Nephron progenitor cell (in vitro differentiated cells): ENCODE data around the gene FAM151A.
A peak's percentile ranks its signal among the peaks of the same experiment; 100 is the strongest.

Source experiments
- DNase-seq: peaks from one replicate; pipeline ENCODE4 v3.0.0; 2021
- H3K27ac Mint-ChIP-seq: 2 replicates; pipeline ENCODE4 v1.8.0; 2021; ENCODE audit warnings: mild to moderate bottlenecking, moderate library complexity, mixed read lengths
- H3K27me3 Mint-ChIP-seq: 2 replicates; pipeline ENCODE4 v1.8.0; 2021; ENCODE audit warnings: mild to moderate bottlenecking, low read depth, mixed read lengths; ENCODE audit not compliant: poor library complexity
- H3K36me3 Mint-ChIP-seq: 2 replicates; pipeline ENCODE4 v1.8.0; 2021; ENCODE audit warnings: low read depth, mixed read lengths
- H3K4me1 Mint-ChIP-seq: 2 replicates; pipeline ENCODE4 v1.8.0; 2021; ENCODE audit warnings: mixed read lengths
- H3K4me3 Mint-ChIP-seq: 2 replicates; pipeline ENCODE4 v1.8.0; 2021; ENCODE audit warnings: mild to moderate bottlenecking, moderate library complexity, mixed read lengths
- H3K9me3 Mint-ChIP-seq: 2 replicates; pipeline ENCODE4 v1.8.0; 2021; ENCODE audit warnings: mild to moderate bottlenecking, moderate library complexity, mixed read lengths
- TF ChIP-seq, protein P1 (sequence below): fragments of 200-600 bp; sonication (generic); IDR thresholded peaks from 2 replicates; pipeline ENCODE4 v1.5.0; 2021; ENCODE audit warnings: antibody characterized with exemption

The FAM151A gene

GRCh38 chr1:54571326-54571725, 52.0 kb downstream of the FAM151A start:
- TF ChIP-seq, protein P1, sequence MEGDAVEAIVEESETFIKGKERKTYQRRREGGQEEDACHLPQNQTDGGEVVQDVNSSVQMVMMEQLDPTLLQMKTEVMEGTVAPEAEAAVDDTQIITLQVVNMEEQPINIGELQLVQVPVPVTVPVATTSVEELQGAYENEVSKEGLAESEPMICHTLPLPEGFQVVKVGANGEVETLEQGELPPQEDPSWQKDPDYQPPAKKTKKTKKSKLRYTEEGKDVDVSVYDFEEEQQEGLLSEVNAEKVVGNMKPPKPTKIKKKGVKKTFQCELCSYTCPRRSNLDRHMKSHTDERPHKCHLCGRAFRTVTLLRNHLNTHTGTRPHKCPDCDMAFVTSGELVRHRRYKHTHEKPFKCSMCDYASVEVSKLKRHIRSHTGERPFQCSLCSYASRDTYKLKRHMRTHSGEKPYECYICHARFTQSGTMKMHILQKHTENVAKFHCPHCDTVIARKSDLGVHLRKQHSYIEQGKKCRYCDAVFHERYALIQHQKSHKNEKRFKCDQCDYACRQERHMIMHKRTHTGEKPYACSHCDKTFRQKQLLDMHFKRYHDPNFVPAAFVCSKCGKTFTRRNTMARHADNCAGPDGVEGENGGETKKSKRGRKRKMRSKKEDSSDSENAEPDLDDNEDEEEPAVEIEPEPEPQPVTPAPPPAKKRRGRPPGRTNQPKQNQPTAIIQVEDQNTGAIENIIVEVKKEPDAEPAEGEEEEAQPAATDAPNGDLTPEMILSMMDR: no peak
- no peak overlapping the region for H3K4me3 Mint-ChIP-seq
- H3K4me1 Mint-ChIP-seq: peaks cover 64% of the 10 kb centered on the region
- peak overlapping the region; percentile 34 for H3K27ac Mint-ChIP-seq
- H3K27me3 Mint-ChIP-seq: peaks cover 17% of the 10 kb centered on the region
- no peaks in the 10 kb centered on the region for H3K36me3 Mint-ChIP-seq
- H3K9me3 Mint-ChIP-seq: no peaks in the 10 kb centered on the region
- no peak for DNase-seq

DNA sequence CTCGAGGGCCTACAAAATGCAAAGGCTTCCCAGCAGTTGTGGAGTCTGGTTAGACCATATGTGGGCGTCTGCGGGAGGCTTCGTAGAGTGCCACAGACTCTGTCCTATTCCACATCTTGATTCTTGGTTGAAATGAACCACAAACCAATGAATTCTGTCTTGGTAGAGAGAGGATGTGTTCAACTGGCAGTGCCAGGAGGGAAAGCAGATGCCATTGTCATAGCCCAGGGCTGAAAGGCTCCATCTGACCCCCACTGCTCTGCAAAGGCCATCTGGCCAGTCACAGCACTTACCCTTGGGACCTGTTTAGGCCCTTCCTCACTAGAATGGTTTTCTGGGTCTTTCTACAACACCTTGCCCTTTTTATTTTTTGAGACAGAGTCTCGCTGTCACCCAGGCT, 53.2 kb downstream of the FAM151A start:
- TF ChIP-seq, protein P1: no peak
- DNase-seq: no peak
- peaks cover 22% of the 10 kb centered on the region for H3K27me3 Mint-ChIP-seq
- H3K36me3 Mint-ChIP-seq: no peaks in the 10 kb centered on the region
- H3K4me3 Mint-ChIP-seq: no peak overlapping the region
- H3K4me1 Mint-ChIP-seq: peaks cover 54% of the 10 kb centered on the region
- no peaks in the 10 kb centered on the region for H3K9me3 Mint-ChIP-seq
- peak overlapping the region; percentile 48 for H3K27ac Mint-ChIP-seq

- H3K27ac Mint-ChIP-seq: peak overlapping the region; percentile 47
- H3K27me3 Mint-ChIP-seq: peaks cover 22% of the 10 kb centered on the region
- no peaks in the 10 kb centered on the region for H3K9me3 Mint-ChIP-seq
- peaks cover 49% of the 10 kb centered on the region for H3K4me1 Mint-ChIP-seq
- TF ChIP-seq, protein P1: no peak
- no peak for DNase-seq
- no peak overlapping the region for H3K4me3 Mint-ChIP-seq
- H3K36me3 Mint-ChIP-seq: no peaks in the 10 kb centered on the region
These were observed 54.0 kb downstream of the FAM151A start for GRCh38 chr1:54569339-54569738.

DNA sequence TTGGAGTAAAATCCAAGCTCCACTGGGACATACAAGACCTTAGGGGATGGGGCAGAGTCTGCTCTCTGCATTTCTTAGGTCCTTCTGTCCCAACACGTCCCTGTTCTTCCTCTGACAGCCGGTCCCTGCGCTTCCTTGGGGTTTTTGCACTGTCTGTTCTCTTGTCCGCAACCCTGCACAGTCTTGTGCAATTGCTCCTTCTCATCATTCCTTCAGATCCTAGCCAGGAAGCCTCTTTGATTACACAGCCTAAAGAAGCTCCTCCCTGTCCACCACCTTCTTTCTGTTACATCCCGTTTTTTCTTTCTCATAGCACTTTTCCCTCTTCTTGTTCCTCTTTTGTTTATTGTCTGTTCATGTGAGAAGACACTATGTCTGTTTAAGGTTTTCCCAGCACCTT, 55.4 kb downstream of the FAM151A start:
- TF ChIP-seq, protein P1: no peak
- Mint-ChIP-seq H3K9me3 (peaks cover 3% of the 10 kb centered on the region), H3K27me3 (peaks cover 22% of the 10 kb centered on the region), H3K27ac (peak overlapping the region; percentile 46), H3K4me3 (no peak overlapping the region), H3K4me1 (peaks cover 45% of the 10 kb centered on the region), H3K36me3 (no peaks in the 10 kb centered on the region)
- DNase-seq: no peak

DNA sequence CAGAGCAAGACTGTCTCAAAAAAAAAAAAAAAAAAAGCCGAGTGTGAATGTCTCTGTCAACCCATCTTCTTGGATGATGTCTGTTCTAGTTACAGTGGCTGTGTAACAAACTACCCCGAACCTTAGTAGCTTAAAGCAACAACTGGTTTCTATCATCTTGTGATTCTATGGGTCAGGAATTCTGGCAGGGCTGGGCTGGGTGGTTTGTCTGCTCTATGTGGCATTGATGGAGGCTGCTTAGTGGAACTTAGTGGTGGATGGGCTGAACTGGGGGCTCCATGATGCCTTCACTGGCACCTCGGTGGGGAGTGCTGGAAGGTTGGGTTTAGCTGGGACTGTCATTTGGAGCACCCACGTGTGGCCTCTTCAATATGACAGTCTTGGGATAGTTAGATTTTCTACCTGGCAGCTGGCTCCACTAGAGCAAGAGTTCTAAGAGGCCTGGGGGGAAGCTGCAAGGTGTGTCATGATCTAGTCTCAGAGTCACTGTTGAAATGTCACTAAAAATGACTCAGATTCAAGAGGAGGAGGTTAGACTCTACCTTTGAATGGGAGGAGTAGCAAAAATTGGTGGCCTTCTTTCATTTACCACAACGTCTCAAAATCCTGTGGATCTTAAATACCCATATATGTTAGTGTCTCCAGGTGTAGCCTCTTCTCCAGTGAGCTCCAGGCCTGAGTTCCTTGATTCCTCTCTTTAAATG, 56.7 kb downstream of the FAM151A start:
- Mint-ChIP-seq H3K9me3 (peaks cover 3% of the 10 kb centered on the region), H3K36me3 (no peaks in the 10 kb centered on the region), H3K27me3 (peaks cover 22% of the 10 kb centered on the region), H3K27ac (peak overlapping the region; percentile 41), H3K4me1 (peaks cover 32% of the 10 kb centered on the region), H3K4me3 (no peak overlapping the region)
- DNase-seq: no peak
- TF ChIP-seq, protein P1: no peak

DNA sequence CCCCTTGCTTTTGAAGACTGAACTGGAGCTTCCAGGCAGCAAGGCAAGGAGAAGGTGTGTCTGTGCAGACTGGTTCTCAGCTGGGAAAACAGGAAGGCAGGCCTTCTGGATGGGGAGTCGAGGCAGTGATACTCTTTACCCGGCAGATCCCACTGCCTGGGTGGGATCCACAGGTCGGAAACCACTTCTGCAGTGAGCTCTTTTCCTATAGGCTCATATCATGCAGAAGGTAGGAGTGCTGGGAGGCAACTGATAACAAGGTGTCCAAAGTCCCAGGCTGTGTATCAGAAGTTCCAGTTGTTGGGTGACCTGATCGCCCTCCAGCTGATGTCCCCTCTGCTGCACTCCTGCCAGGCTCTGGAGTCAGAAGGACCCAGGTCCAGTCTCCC, 58.2 kb downstream of the FAM151A start:
- Mint-ChIP-seq H3K4me1 (peaks cover 25% of the 10 kb centered on the region), H3K4me3 (no peak overlapping the region), H3K36me3 (no peaks in the 10 kb centered on the region), H3K9me3 (peaks cover 3% of the 10 kb centered on the region), H3K27ac (no peak overlapping the region), H3K27me3 (peaks cover 18% of the 10 kb centered on the region)
- DNase-seq: no peak
- TF ChIP-seq, protein P1: no peak
